ENCODE results near the gene NFKB2.

NFKB2 gene

GRCh38 chr10:102429468-102429867 lies 34.0 kb downstream of the NFKB2 start:
- H3K4me3 ChIP-seq (replicated peaks; ENCODE audit: low read depth, low read length), result no peak overlapping the region
- no peak for DNase-seq (ENCODE audit: extremely low read depth, low read depth)
- TF ChIP-seq CTCF (IDR thresholded peaks at IDR 0.05; ENCODE audit: low read depth, low read length, missing control alignments), result no peak

GRCh38 chr10:102431452-102432124 lies 36.1 kb downstream of the NFKB2 start:
- DNase-seq (ENCODE audit: extremely low read depth, low read depth), result no peak
- TF ChIP-seq CTCF (IDR thresholded peaks at IDR 0.05; ENCODE audit: low read depth, low read length, missing control alignments), result no peak
- H3K4me3 ChIP-seq (replicated peaks; ENCODE audit: low read depth, low read length), result peak overlapping the region; percentile 66

GRCh38 chr10:102432162-102432950 lies 36.9 kb downstream of the NFKB2 start, which contains the start of gene CUEDC2:
TSS of gene CUEDC2 (minus strand) at chr10:102432574. CDS start at chr10:102425188, 7,386 bp downstream.
- DNase-seq (ENCODE audit: extremely low read depth, low read depth), result peak; percentile 87
- peak within 1 kb of the TSS; percentile 66 for H3K4me3 ChIP-seq (replicated peaks; ENCODE audit: low read depth, low read length)
- TF ChIP-seq CTCF (IDR thresholded peaks at IDR 0.05; ENCODE audit: low read depth, low read length, missing control alignments), result no peak

- DNase-seq (ENCODE audit: extremely low read depth, low read depth), result no peak
- no peak for TF ChIP-seq CTCF (IDR thresholded peaks at IDR 0.05; ENCODE audit: low read depth, low read length, missing control alignments)
- no peak overlapping the region for H3K4me3 ChIP-seq (replicated peaks; ENCODE audit: low read depth, low read length)
Observed at GRCh38 chr10:102433619-102434046, 38.1 kb downstream of the NFKB2 start.

GRCh38 chr10:102434394-102435132 lies 39.1 kb downstream of the NFKB2 start:
- DNase-seq (ENCODE audit: extremely low read depth, low read depth), result no peak
- no peak for TF ChIP-seq CTCF (IDR thresholded peaks at IDR 0.05; ENCODE audit: low read depth, low read length, missing control alignments)
- no peak overlapping the region for H3K4me3 ChIP-seq (replicated peaks; ENCODE audit: low read depth, low read length)

GRCh38 chr10:102435133-102435497 lies 39.6 kb downstream of the NFKB2 start:
- no peak overlapping the region for H3K4me3 ChIP-seq (replicated peaks; ENCODE audit: low read depth, low read length)
- no peak for DNase-seq (ENCODE audit: extremely low read depth, low read depth)
- no peak for TF ChIP-seq CTCF (IDR thresholded peaks at IDR 0.05; ENCODE audit: low read depth, low read length, missing control alignments)

All from HFF-Myc (cell line).